HCT116 (cell line): ENCODE measurements around the gene COL9A3. TPM values are rescaled to one million over a fixed set of nuclear protein-coding genes. Genes with fewer than 3 reads are reported as not detected.

Experiments used
- ATAC-seq: fragments of 200-7000 bp; cut with Tn5 transposase; 2 replicates; pipeline ENCODE4 v1.9.1; 2020; ENCODE audit warnings: mild to moderate bottlenecking, moderate library complexity
- BruUV-seq: library from RNA; stranded (reverse); fragments of 400-500 nt; replicated peaks from 2 replicates; lab custom pipeline; 2021; lab: Mats Ljungman, UMichigan
- CTCF ChIA-PET: fragments of 300-600 bp; sonication (Branson Sonifier 250); formaldehyde crosslinking; loops from one replicate; lab custom pipeline; 2021; ENCODE audit warnings: antibody characterized with exemption; lab: Charles Lee
- POLR2A ChIA-PET: fragments of 300-600, 350-600 bp; sonication (Branson Sonifier 250); formaldehyde crosslinking; loops from one replicate; lab custom pipeline; 2021; ENCODE audit warnings: antibody characterized with exemption; lab: Charles Lee
- RAD21 ChIA-PET, 2 experiments: fragments of 300-600 bp; sonication (Branson Sonifier 250); formaldehyde crosslinking; loops; one replicate each; lab custom pipeline; 2023; ENCODE audit warnings: low total read pairs in 2 of 2; ENCODE audit not compliant: uncharacterized antibody in 2 of 2, unreplicated experiment in 2 of 2, low non-redundant PET in 1 of 2; lab: Charles Lee
- DNase-seq: peaks from one replicate; pipeline ENCODE4 v3.0.0-alpha.2; 2010; ENCODE audit warnings: low read depth, low spot score
- H2AFZ ChIP-seq: fragments of 200-600 bp; shearing (Covaris generic), sonication (generic); 2 replicates; pipeline ENCODE4 v1.6.1; 2017; ENCODE audit warnings: low read depth, mixed run types, mixed read lengths, antibody characterized with exemption, low read length; ENCODE audit not compliant: poor library complexity, severe bottlenecking
- H3K27ac ChIP-seq: 2 replicates; pipeline ENCODE4 v1.5.1; 2012; ENCODE audit warnings: low read depth, low read length
- H3K27me3 ChIP-seq: fragments of 200-600 bp; sonication (generic); 2 replicates; pipeline ENCODE4 v1.6.1; 2016; ENCODE audit warnings: mixed run types, low read length, mixed read lengths; ENCODE audit not compliant: insufficient read depth
- H3K36me3 ChIP-seq, 2 experiments: fragments of 200-500 bp in 1 of 2; fragments of 200-600 bp in 1 of 2; sonication (Bioruptor generic) in 1 of 2; sonication (generic) in 1 of 2; 2 replicates each; pipeline versions ENCODE4 v1.5.1 to v1.6.1; 2014 to 2016; ENCODE audit warnings: low read length in 2 of 2, inconsistent platforms in 1 of 2, mixed read lengths in 1 of 2, mixed run types in 1 of 2; ENCODE audit not compliant: insufficient read depth in 2 of 2, control insufficient read depth in 1 of 2
- H3K4me1 ChIP-seq, 2 experiments: fragments of 200-600 bp in 1 of 2; sonication (generic) in 1 of 2; 2 replicates each; pipeline versions ENCODE4 v1.5.1 to v1.6.1; 2012 to 2017; ENCODE audit warnings: low read length in 2 of 2, inconsistent platforms in 1 of 2, mild to moderate bottlenecking in 1 of 2, mixed read lengths in 1 of 2, mixed run types in 1 of 2, moderate library complexity in 1 of 2; ENCODE audit not compliant: insufficient read depth in 2 of 2, control insufficient read depth in 1 of 2
- H3K4me2 ChIP-seq: fragments of 200-600 bp; sonication (generic); 2 replicates; pipeline ENCODE4 v1.6.1; 2017; ENCODE audit warnings: mixed run types, low read length, mixed read lengths
- H3K4me3 ChIP-seq, 2 experiments: fragments of 200-600 bp in 1 of 2; sonication (generic) in 1 of 2; replicated peaks in 1 of 2; 2 replicates each; pipeline ENCODE4 v1.5.1; 2011 to 2016; ENCODE audit warnings: low read length in 2 of 2, control low read depth in 1 of 2, low read depth in 1 of 2, mild to moderate bottlenecking in 1 of 2, mixed read lengths in 1 of 2, mixed run types in 1 of 2
- H3K79me2 ChIP-seq: fragments of 200-600 bp; sonication (generic); 2 replicates; pipeline ENCODE4 v1.6.1; 2017; ENCODE audit warnings: mild to moderate bottlenecking, mixed run types, low read length, moderate library complexity, mixed read lengths; ENCODE audit not compliant: insufficient read depth
- H3K9ac ChIP-seq: fragments of 200-600 bp; sonication (generic); 2 replicates; pipeline ENCODE4 v1.6.1; 2016; ENCODE audit warnings: low read length, mixed read lengths
- H3K9me2 ChIP-seq: fragments of 200-600 bp; sonication (generic), shearing (Covaris generic); 2 replicates; pipeline ENCODE4 v1.6.1; 2017; ENCODE audit warnings: mixed run types, mild to moderate bottlenecking, moderate library complexity; ENCODE audit not compliant: insufficient read depth
- H3K9me3 ChIP-seq, 2 experiments: fragments of 200-500 bp in 1 of 2; fragments of 200-600 bp in 1 of 2; sonication (Bioruptor generic) in 1 of 2; sonication (generic) in 1 of 2; 2 replicates each; pipeline ENCODE4 v1.6.1; 2014 to 2017; ENCODE audit warnings: low read length in 2 of 2, mixed read lengths in 2 of 2, inconsistent platforms in 1 of 2, low read depth in 1 of 2, mild to moderate bottlenecking in 1 of 2, mixed run types in 1 of 2, moderate library complexity in 1 of 2; ENCODE audit not compliant: control insufficient read depth in 1 of 2, insufficient read depth in 1 of 2
- H4K20me1 ChIP-seq: fragments of 200-600 bp; sonication (generic), shearing (Covaris generic); 2 replicates; pipeline ENCODE4 v1.6.1; 2017; ENCODE audit warnings: mixed run types, mild to moderate bottlenecking, moderate library complexity; ENCODE audit not compliant: insufficient read depth
- CBX3 ChIP-seq: IDR thresholded peaks from 2 replicates; pipeline ENCODE4 v1.6.1; 2012; ENCODE audit warnings: low read depth
- EZH2 ChIP-seq: fragments of 200-600 bp; sonication (generic); IDR thresholded peaks from 2 replicates; pipeline ENCODE4 v1.6.1; 2017; ENCODE audit warnings: antibody characterized with exemption, mixed run types
- EZH2phosphoT487 ChIP-seq: fragments of 200-600 bp; IDR thresholded peaks from 2 replicates; pipeline ENCODE4 v1.6.1; 2018; ENCODE audit warnings: antibody characterized with exemption, borderline replicate concordance
- FOSL1 ChIP-seq: IDR thresholded peaks from 2 replicates; pipeline ENCODE4 v1.6.1; 2012; ENCODE audit warnings: low read depth
- JUND ChIP-seq: IDR thresholded peaks from 2 replicates; pipeline ENCODE4 v1.6.1; 2012
- RAD21 ChIP-seq: IDR thresholded peaks from 2 replicates; pipeline ENCODE4 v1.6.1; 2012; ENCODE audit warnings: low read depth, mild to moderate bottlenecking
- SIN3A ChIP-seq: IDR thresholded peaks from 2 replicates; pipeline ENCODE4 v1.6.1; 2012; ENCODE audit warnings: low read depth
- SP1 ChIP-seq: IDR thresholded peaks from 2 replicates; pipeline ENCODE4 v1.6.1; 2012; ENCODE audit warnings: low read depth
- SRF ChIP-seq: IDR thresholded peaks from 2 replicates; pipeline ENCODE4 v1.6.1; 2012; ENCODE audit warnings: low read depth
- YY1 ChIP-seq: IDR thresholded peaks from 2 replicates; pipeline ENCODE4 v1.6.1; 2011; ENCODE audit warnings: low read length, low read depth, moderate library complexity, mild to moderate bottlenecking; ENCODE audit not compliant: insufficient replicate concordance; ENCODE audit errors: extremely low read depth
- ZBTB33 ChIP-seq: IDR thresholded peaks from 2 replicates; pipeline ENCODE4 v1.6.1; 2011; ENCODE audit warnings: mild to moderate bottlenecking, low read length, moderate library complexity; ENCODE audit not compliant: insufficient replicate concordance; ENCODE audit errors: extremely low read depth
- ZFX ChIP-seq: fragments of 450-650 bp; IDR thresholded peaks from 2 replicates; pipeline ENCODE4 v1.6.1; 2017
- intact Hi-C: fragments of 100-400 bp; cut with micrococcal nuclease; formaldehyde crosslinking; loops from 2 replicates; pipeline ENCODE4 v1.10.0; 2022
- total RNA-seq: library from RNA; stranded (reverse); gene quantifications from one replicate; pipeline ENCODE4 v1.2.1, GENCODE V29; 2021; ENCODE audit not compliant: unreplicated experiment
- TF ChIP-seq, protein P1 (sequence below), 3 experiments: fragments of 200-600 bp in 1 of 3; sonication (generic) in 1 of 3; IDR thresholded peaks in 2 of 3; conservative IDR thresholded peaks in 1 of 3; 2 replicates each; pipeline ENCODE4 v1.5.1; 2012 to 2017; ENCODE audit warnings: low read depth in 2 of 3, low read length in 2 of 3, antibody characterized with exemption in 1 of 3, borderline replicate concordance in 1 of 3, control low read depth in 1 of 3, mild to moderate bottlenecking in 1 of 3, mixed read lengths in 1 of 3, mixed run types in 1 of 3, moderate library complexity in 1 of 3; ENCODE audit not compliant: insufficient read depth in 1 of 3

COL9A3 gene
- total RNA-seq, 1 experiment from 2014 or later, result 29.7 TPM

DNA sequence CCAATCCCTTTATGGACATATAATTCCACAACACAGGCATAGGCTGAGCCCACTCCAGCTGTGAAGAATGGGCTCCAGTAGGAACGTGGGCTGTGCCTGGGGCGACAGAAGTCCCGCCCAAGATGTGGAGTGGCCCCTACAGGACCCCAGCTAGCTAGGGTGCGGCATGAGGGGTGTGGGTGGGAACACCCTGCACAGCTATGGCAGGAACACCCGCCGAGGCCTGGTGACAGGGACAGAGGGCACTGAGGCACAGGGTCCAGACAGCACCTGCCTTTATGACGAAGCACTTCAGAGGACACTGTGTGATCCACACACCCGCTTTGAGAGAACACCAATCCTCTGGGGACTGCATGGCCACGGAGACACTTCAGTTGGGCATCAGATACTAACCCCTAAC, 73.0 kb downstream of the COL9A3 start:
- no peak for DNase-seq
- CTCF ChIA-PET, result interaction anchor here (1.2 to 1.6 kb wide), 2 partner anchors 67 to 119 kb away, joined by 3 read pairs; no protein-coding TSS in a partner anchor
- BruUV-seq, result no TSS peak
- H3K27ac ChIP-seq, result no peak overlapping the region
- H3K4me3 ChIP-seq, result no peak overlapping the region
- H3K4me2 ChIP-seq, result no peak overlapping the region
- no peaks in the 10 kb centered on the region for H3K9me2 ChIP-seq
- intact Hi-C loops, result no loop called here
- RAD21 ChIA-PET, result no interaction called here
- POLR2A ChIA-PET, result no interaction called here
- no peaks in the 10 kb centered on the region for H4K20me1 ChIP-seq
- no peaks in the 10 kb centered on the region for H3K9me3 ChIP-seq
- TF ChIP-seq SRF, result no peak
- TF ChIP-seq RAD21, result no peak
- no peak for TF ChIP-seq SP1
- TF ChIP-seq FOSL1, result no peak
- TF ChIP-seq EZH2phosphoT487, result no peak
- TF ChIP-seq, protein P1, sequence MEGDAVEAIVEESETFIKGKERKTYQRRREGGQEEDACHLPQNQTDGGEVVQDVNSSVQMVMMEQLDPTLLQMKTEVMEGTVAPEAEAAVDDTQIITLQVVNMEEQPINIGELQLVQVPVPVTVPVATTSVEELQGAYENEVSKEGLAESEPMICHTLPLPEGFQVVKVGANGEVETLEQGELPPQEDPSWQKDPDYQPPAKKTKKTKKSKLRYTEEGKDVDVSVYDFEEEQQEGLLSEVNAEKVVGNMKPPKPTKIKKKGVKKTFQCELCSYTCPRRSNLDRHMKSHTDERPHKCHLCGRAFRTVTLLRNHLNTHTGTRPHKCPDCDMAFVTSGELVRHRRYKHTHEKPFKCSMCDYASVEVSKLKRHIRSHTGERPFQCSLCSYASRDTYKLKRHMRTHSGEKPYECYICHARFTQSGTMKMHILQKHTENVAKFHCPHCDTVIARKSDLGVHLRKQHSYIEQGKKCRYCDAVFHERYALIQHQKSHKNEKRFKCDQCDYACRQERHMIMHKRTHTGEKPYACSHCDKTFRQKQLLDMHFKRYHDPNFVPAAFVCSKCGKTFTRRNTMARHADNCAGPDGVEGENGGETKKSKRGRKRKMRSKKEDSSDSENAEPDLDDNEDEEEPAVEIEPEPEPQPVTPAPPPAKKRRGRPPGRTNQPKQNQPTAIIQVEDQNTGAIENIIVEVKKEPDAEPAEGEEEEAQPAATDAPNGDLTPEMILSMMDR (IDR thresholded peaks at IDR 0.05 in 2 of 3, conservative IDR thresholded peaks at IDR 0.05 in 1 of 3; ENCODE audit: borderline replicate concordance in 1 of 3, insufficient read depth in 1 of 3, low read depth in 2 of 3, low read length in 2 of 3), result no peak
- no peak for TF ChIP-seq ZFX
- TF ChIP-seq YY1, result no peak
- no peak for TF ChIP-seq EZH2
- no peak for TF ChIP-seq JUND
- no peak for TF ChIP-seq CBX3
- TF ChIP-seq SIN3A, result no peak
- TF ChIP-seq ZBTB33, result no peak
- TF ChIP-seq, all 23 proteins: peak for 0
- no peaks in the 10 kb centered on the region for H3K79me2 ChIP-seq
- ATAC-seq, result no peak
- no peaks in the 10 kb centered on the region for H3K4me1 ChIP-seq
- H2AFZ ChIP-seq, result no peak overlapping the region
- H3K27me3 ChIP-seq, result no peaks in the 10 kb centered on the region
- no peak overlapping the region for H3K9ac ChIP-seq
- peaks cover 45 to 58% of the 10 kb centered on the region in 2 experiments for H3K36me3 ChIP-seq
